ENCODE results near the gene LAMB4. TPM values are rescaled to one million over a fixed set of nuclear protein-coding genes. Genes with fewer than 3 reads are reported as not detected.

Gene LAMB4
- total and polyA plus RNA-seq, 2 donors from 2014 or later: 1.2 to 5.4 TPM

- Histone ChIP-seq H3K9ac (ENCODE audit: low read length in 3 of 3) (no peak overlapping the region), H3K4me3 (ENCODE audit: low read length in 3 of 3) (no peak overlapping the region), H3K27ac (ENCODE audit: low read depth in 2 of 2, low read length in 2 of 2) (no peak overlapping the region), H3K36me3 (ENCODE audit: control insufficient read depth in 2 of 3, insufficient read depth in 3 of 3, low read length in 3 of 3) (no peaks in the 10 kb centered on the region), H3K4me1 (ENCODE audit: control insufficient read depth in 2 of 3, insufficient read depth in 2 of 3, low read depth in 1 of 3, low read length in 3 of 3) (peaks cover 0 to 12% (median 0%) of the 10 kb centered on the region in 3 donors), H3K9me3 (ENCODE audit: control insufficient read depth in 2 of 3, insufficient read depth in 1 of 3, low read length in 3 of 3) (no peaks in the 10 kb centered on the region), H3K27me3 (ENCODE audit: control insufficient read depth, insufficient read depth, low read length) (no peaks in the 10 kb centered on the region)
- intact Hi-C loops (cut with DNase I): no loop called here
- FAIRE-seq: no peak
- DNase-seq: peak in 2 of 5 donors; percentile 36 to 53
- no peak for TF ChIP-seq CTCF (IDR thresholded peaks at IDR 0.05; ENCODE audit: borderline replicate concordance, extremely low read depth, insufficient read depth)
Measured at GRCh38 chr7:108037741-108038140, 92.4 kb downstream of the LAMB4 start.

- intact Hi-C loops (cut with DNase I): no loop called here
- Histone ChIP-seq H3K36me3 (ENCODE audit: control insufficient read depth in 2 of 3, insufficient read depth in 3 of 3, low read length in 3 of 3) (no peaks in the 10 kb centered on the region), H3K9ac (ENCODE audit: low read length in 3 of 3) (no peak overlapping the region), H3K4me3 (ENCODE audit: low read length in 3 of 3) (no peak overlapping the region), H3K27me3 (ENCODE audit: control insufficient read depth, insufficient read depth, low read length) (no peaks in the 10 kb centered on the region), H3K4me1 (ENCODE audit: control insufficient read depth in 2 of 3, insufficient read depth in 2 of 3, low read depth in 1 of 3, low read length in 3 of 3) (peaks cover 0 to 12% (median 0%) of the 10 kb centered on the region in 3 donors), H3K27ac (ENCODE audit: low read depth in 2 of 2, low read length in 2 of 2) (no peak overlapping the region), H3K9me3 (ENCODE audit: control insufficient read depth in 2 of 3, insufficient read depth in 1 of 3, low read length in 3 of 3) (no peaks in the 10 kb centered on the region)
- FAIRE-seq: no peak
- TF ChIP-seq CTCF (IDR thresholded peaks at IDR 0.05; ENCODE audit: borderline replicate concordance, extremely low read depth, insufficient read depth): no peak
- DNase-seq: no peak
Measured at GRCh38 chr7:108037140-108037539, 93.0 kb downstream of the LAMB4 start.

GRCh38 chr7:108034586-108034985 lies 95.6 kb downstream of the LAMB4 start:
- FAIRE-seq: no peak

More at GRCh38 chr7:108034586-108034985, 95.6 kb downstream of the LAMB4 start:
- no peaks in the 10 kb centered on the region for H3K27me3 ChIP-seq (ENCODE audit: control insufficient read depth, insufficient read depth, low read length)
- no peak overlapping the region for H3K4me3 ChIP-seq (ENCODE audit: low read length in 3 of 3)
- no peak overlapping the region for H3K9ac ChIP-seq (ENCODE audit: low read length in 3 of 3)
- H3K9me3 ChIP-seq (ENCODE audit: control insufficient read depth in 2 of 3, insufficient read depth in 1 of 3, low read length in 3 of 3): no peaks in the 10 kb centered on the region
- no peak for TF ChIP-seq CTCF (IDR thresholded peaks at IDR 0.05; ENCODE audit: borderline replicate concordance, extremely low read depth, insufficient read depth)
- no peaks in the 10 kb centered on the region for H3K36me3 ChIP-seq (ENCODE audit: control insufficient read depth in 2 of 3, insufficient read depth in 3 of 3, low read length in 3 of 3)
- DNase-seq: peak in 1 of 5 donors; percentile 43
- intact Hi-C loops (cut with DNase I): no loop called here
- H3K4me1 ChIP-seq (ENCODE audit: control insufficient read depth in 2 of 3, insufficient read depth in 2 of 3, low read depth in 1 of 3, low read length in 3 of 3): peaks cover 0 to 12% (median 0%) of the 10 kb centered on the region in 3 donors
- H3K27ac ChIP-seq (ENCODE audit: low read depth in 2 of 2, low read length in 2 of 2): no peak overlapping the region
